HCT116 (cell line): ENCODE data around the gene FGFBP2. TPM values are rescaled to one million over a fixed set of nuclear protein-coding genes. Genes with fewer than 3 reads are reported as not detected.

Experiments
- ATAC-seq: fragments of 200-7000 bp; cut with Tn5 transposase; 2 replicates; pipeline ENCODE4 v1.9.1; 2020; ENCODE audit warnings: mild to moderate bottlenecking, moderate library complexity
- BruUV-seq: library from RNA; stranded (reverse); fragments of 400-500 nt; replicated peaks from 2 replicates; lab custom pipeline; 2021; lab: Mats Ljungman, UMichigan
- CTCF ChIA-PET: fragments of 300-600 bp; sonication (Branson Sonifier 250); formaldehyde crosslinking; loops from one replicate; lab custom pipeline; 2021; ENCODE audit warnings: antibody characterized with exemption; lab: Charles Lee
- POLR2A ChIA-PET: fragments of 300-600, 350-600 bp; sonication (Branson Sonifier 250); formaldehyde crosslinking; loops from one replicate; lab custom pipeline; 2021; ENCODE audit warnings: antibody characterized with exemption; lab: Charles Lee
- RAD21 ChIA-PET, 2 experiments: fragments of 300-600 bp; sonication (Branson Sonifier 250); formaldehyde crosslinking; loops; one replicate each; lab custom pipeline; 2023; ENCODE audit warnings: low total read pairs in 2 of 2; ENCODE audit not compliant: uncharacterized antibody in 2 of 2, unreplicated experiment in 2 of 2, low non-redundant PET in 1 of 2; lab: Charles Lee
- DNase-seq: peaks from one replicate; pipeline ENCODE4 v3.0.0-alpha.2; 2010; ENCODE audit warnings: low read depth, low spot score
- H2AFZ ChIP-seq: fragments of 200-600 bp; shearing (Covaris generic), sonication (generic); 2 replicates; pipeline ENCODE4 v1.6.1; 2017; ENCODE audit warnings: low read depth, mixed run types, mixed read lengths, antibody characterized with exemption, low read length; ENCODE audit not compliant: poor library complexity, severe bottlenecking
- H3K27ac ChIP-seq: 2 replicates; pipeline ENCODE4 v1.5.1; 2012; ENCODE audit warnings: low read depth, low read length
- H3K27me3 ChIP-seq: fragments of 200-600 bp; sonication (generic); 2 replicates; pipeline ENCODE4 v1.6.1; 2016; ENCODE audit warnings: mixed run types, low read length, mixed read lengths; ENCODE audit not compliant: insufficient read depth
- H3K36me3 ChIP-seq, 2 experiments: fragments of 200-500 bp in 1 of 2; fragments of 200-600 bp in 1 of 2; sonication (Bioruptor generic) in 1 of 2; sonication (generic) in 1 of 2; 2 replicates each; pipeline versions ENCODE4 v1.5.1 to v1.6.1; 2014 to 2016; ENCODE audit warnings: low read length in 2 of 2, inconsistent platforms in 1 of 2, mixed read lengths in 1 of 2, mixed run types in 1 of 2; ENCODE audit not compliant: insufficient read depth in 2 of 2, control insufficient read depth in 1 of 2
- H3K4me1 ChIP-seq, 2 experiments: fragments of 200-600 bp in 1 of 2; sonication (generic) in 1 of 2; 2 replicates each; pipeline versions ENCODE4 v1.5.1 to v1.6.1; 2012 to 2017; ENCODE audit warnings: low read length in 2 of 2, inconsistent platforms in 1 of 2, mild to moderate bottlenecking in 1 of 2, mixed read lengths in 1 of 2, mixed run types in 1 of 2, moderate library complexity in 1 of 2; ENCODE audit not compliant: insufficient read depth in 2 of 2, control insufficient read depth in 1 of 2
- H3K4me2 ChIP-seq: fragments of 200-600 bp; sonication (generic); 2 replicates; pipeline ENCODE4 v1.6.1; 2017; ENCODE audit warnings: mixed run types, low read length, mixed read lengths
- H3K4me3 ChIP-seq, 2 experiments: fragments of 200-600 bp in 1 of 2; sonication (generic) in 1 of 2; replicated peaks in 1 of 2; 2 replicates each; pipeline ENCODE4 v1.5.1; 2011 to 2016; ENCODE audit warnings: low read length in 2 of 2, control low read depth in 1 of 2, low read depth in 1 of 2, mild to moderate bottlenecking in 1 of 2, mixed read lengths in 1 of 2, mixed run types in 1 of 2
- H3K79me2 ChIP-seq: fragments of 200-600 bp; sonication (generic); 2 replicates; pipeline ENCODE4 v1.6.1; 2017; ENCODE audit warnings: mild to moderate bottlenecking, mixed run types, low read length, moderate library complexity, mixed read lengths; ENCODE audit not compliant: insufficient read depth
- H3K9ac ChIP-seq: fragments of 200-600 bp; sonication (generic); 2 replicates; pipeline ENCODE4 v1.6.1; 2016; ENCODE audit warnings: low read length, mixed read lengths
- H3K9me2 ChIP-seq: fragments of 200-600 bp; sonication (generic), shearing (Covaris generic); 2 replicates; pipeline ENCODE4 v1.6.1; 2017; ENCODE audit warnings: mixed run types, mild to moderate bottlenecking, moderate library complexity; ENCODE audit not compliant: insufficient read depth
- H3K9me3 ChIP-seq, 2 experiments: fragments of 200-500 bp in 1 of 2; fragments of 200-600 bp in 1 of 2; sonication (Bioruptor generic) in 1 of 2; sonication (generic) in 1 of 2; 2 replicates each; pipeline ENCODE4 v1.6.1; 2014 to 2017; ENCODE audit warnings: low read length in 2 of 2, mixed read lengths in 2 of 2, inconsistent platforms in 1 of 2, low read depth in 1 of 2, mild to moderate bottlenecking in 1 of 2, mixed run types in 1 of 2, moderate library complexity in 1 of 2; ENCODE audit not compliant: control insufficient read depth in 1 of 2, insufficient read depth in 1 of 2
- H4K20me1 ChIP-seq: fragments of 200-600 bp; sonication (generic), shearing (Covaris generic); 2 replicates; pipeline ENCODE4 v1.6.1; 2017; ENCODE audit warnings: mixed run types, mild to moderate bottlenecking, moderate library complexity; ENCODE audit not compliant: insufficient read depth
- ATF3 ChIP-seq: IDR thresholded peaks from 2 replicates; pipeline ENCODE4 v1.6.1; 2012
- EGR1 ChIP-seq: IDR thresholded peaks from 2 replicates; pipeline ENCODE4 v1.6.1; 2012; ENCODE audit warnings: low read depth
- ELF1 ChIP-seq: IDR thresholded peaks from 2 replicates; pipeline ENCODE4 v1.6.1; 2012; ENCODE audit warnings: low read depth, borderline replicate concordance
- EZH2 ChIP-seq: fragments of 200-600 bp; sonication (generic); IDR thresholded peaks from 2 replicates; pipeline ENCODE4 v1.6.1; 2017; ENCODE audit warnings: antibody characterized with exemption, mixed run types
- EZH2phosphoT487 ChIP-seq: fragments of 200-600 bp; IDR thresholded peaks from 2 replicates; pipeline ENCODE4 v1.6.1; 2018; ENCODE audit warnings: antibody characterized with exemption, borderline replicate concordance
- JUND ChIP-seq: IDR thresholded peaks from 2 replicates; pipeline ENCODE4 v1.6.1; 2012
- POLR2A ChIP-seq: IDR thresholded peaks from 2 replicates; pipeline ENCODE4 v1.7.0; 2011; ENCODE audit warnings: borderline replicate concordance; ENCODE audit not compliant: insufficient read depth, insufficient read length; ENCODE audit errors: extremely low read depth
- POLR2AphosphoS5 ChIP-seq: IDR thresholded peaks from 2 replicates; pipeline ENCODE4 v1.6.1; 2011; ENCODE audit warnings: mild to moderate bottlenecking, low read depth, low read length, moderate library complexity
- REST ChIP-seq: IDR thresholded peaks from 2 replicates; pipeline ENCODE4 v1.6.1; 2012; ENCODE audit warnings: low read depth
- SP1 ChIP-seq: IDR thresholded peaks from 2 replicates; pipeline ENCODE4 v1.6.1; 2012; ENCODE audit warnings: low read depth
- SRF ChIP-seq: IDR thresholded peaks from 2 replicates; pipeline ENCODE4 v1.6.1; 2012; ENCODE audit warnings: low read depth
- TCF7L2 ChIP-seq: IDR thresholded peaks from 2 replicates; pipeline ENCODE4 v1.7.0; 2011; ENCODE audit warnings: borderline replicate concordance, inconsistent platforms; ENCODE audit not compliant: insufficient read depth, insufficient read length; ENCODE audit errors: extremely low read depth
- ZFX ChIP-seq: fragments of 450-650 bp; IDR thresholded peaks from 2 replicates; pipeline ENCODE4 v1.6.1; 2017
- ZNF274 ChIP-seq: fragments of 200-500 bp; sonication (Bioruptor generic); IDR thresholded peaks from 2 replicates; pipeline ENCODE4 v1.6.1; 2014; ENCODE audit warnings: mild to moderate bottlenecking, low read depth, low read length, inconsistent platforms
- intact Hi-C: fragments of 100-400 bp; cut with micrococcal nuclease; formaldehyde crosslinking; loops from 2 replicates; pipeline ENCODE4 v1.10.0; 2022
- total RNA-seq: library from RNA; stranded (reverse); gene quantifications from one replicate; pipeline ENCODE4 v1.2.1, GENCODE V29; 2021; ENCODE audit not compliant: unreplicated experiment
- TF ChIP-seq, protein P1 (sequence below), 3 experiments: fragments of 200-600 bp in 1 of 3; sonication (generic) in 1 of 3; IDR thresholded peaks in 2 of 3; conservative IDR thresholded peaks in 1 of 3; 2 replicates each; pipeline ENCODE4 v1.5.1; 2012 to 2017; ENCODE audit warnings: low read depth in 2 of 3, low read length in 2 of 3, antibody characterized with exemption in 1 of 3, borderline replicate concordance in 1 of 3, control low read depth in 1 of 3, mild to moderate bottlenecking in 1 of 3, mixed read lengths in 1 of 3, mixed run types in 1 of 3, moderate library complexity in 1 of 3; ENCODE audit not compliant: insufficient read depth in 1 of 3

FGFBP2 gene
- total RNA-seq, 1 experiment from 2014 or later: not detected

GRCh38 chr4:15989424-15989823 lies 26.4 kb upstream of the FGFBP2 start:
- Histone ChIP-seq H4K20me1 (no peaks in the 10 kb centered on the region), H2AFZ (no peak overlapping the region), H3K9me3 (no peaks in the 10 kb centered on the region), H3K27ac (no peak overlapping the region), H3K4me2 (no peak overlapping the region), H3K4me3 (no peak overlapping the region), H3K79me2 (no peaks in the 10 kb centered on the region), H3K9me2 (no peaks in the 10 kb centered on the region), H3K27me3 (no peaks in the 10 kb centered on the region), H3K4me1 (no peaks in the 10 kb centered on the region), H3K36me3 (no peaks in the 10 kb centered on the region; a peak in 1 of 4 replicates), H3K9ac (no peak overlapping the region)
- ChIA-PET RAD21 (no interaction called here), POLR2A (no interaction called here), CTCF (no interaction called here)
- intact Hi-C loops: no loop called here
- BruUV-seq: no TSS peak
- DNase-seq (no peak), ATAC-seq (no peak)
- TF ChIP-seq SRF (no peak), POLR2A (no peak), REST (no peak), ELF1 (no peak)

- intact Hi-C loops: no loop called here
- DNase-seq (no peak), ATAC-seq (no peak)
- ChIA-PET RAD21 (no interaction called here), POLR2A (no interaction called here), CTCF (no interaction called here)
- Histone ChIP-seq H3K79me2 (no peaks in the 10 kb centered on the region), H3K27ac (no peak overlapping the region), H4K20me1 (no peaks in the 10 kb centered on the region), H3K36me3 (no peaks in the 10 kb centered on the region; a peak in 1 of 4 replicates), H3K9ac (no peak overlapping the region), H3K9me3 (no peaks in the 10 kb centered on the region), H3K9me2 (no peaks in the 10 kb centered on the region), H2AFZ (no peak overlapping the region), H3K4me3 (no peak overlapping the region), H3K4me2 (no peak overlapping the region), H3K27me3 (no peaks in the 10 kb centered on the region), H3K4me1 (no peaks in the 10 kb centered on the region)
- BruUV-seq: no TSS peak
- TF ChIP-seq ZFX: no peak
- no peak for TF ChIP-seq ZNF274
- no peak for TF ChIP-seq EGR1
- no peak for TF ChIP-seq ATF3
- TF ChIP-seq JUND: no peak
- TF ChIP-seq POLR2AphosphoS5: no peak
- TF ChIP-seq, protein P1, sequence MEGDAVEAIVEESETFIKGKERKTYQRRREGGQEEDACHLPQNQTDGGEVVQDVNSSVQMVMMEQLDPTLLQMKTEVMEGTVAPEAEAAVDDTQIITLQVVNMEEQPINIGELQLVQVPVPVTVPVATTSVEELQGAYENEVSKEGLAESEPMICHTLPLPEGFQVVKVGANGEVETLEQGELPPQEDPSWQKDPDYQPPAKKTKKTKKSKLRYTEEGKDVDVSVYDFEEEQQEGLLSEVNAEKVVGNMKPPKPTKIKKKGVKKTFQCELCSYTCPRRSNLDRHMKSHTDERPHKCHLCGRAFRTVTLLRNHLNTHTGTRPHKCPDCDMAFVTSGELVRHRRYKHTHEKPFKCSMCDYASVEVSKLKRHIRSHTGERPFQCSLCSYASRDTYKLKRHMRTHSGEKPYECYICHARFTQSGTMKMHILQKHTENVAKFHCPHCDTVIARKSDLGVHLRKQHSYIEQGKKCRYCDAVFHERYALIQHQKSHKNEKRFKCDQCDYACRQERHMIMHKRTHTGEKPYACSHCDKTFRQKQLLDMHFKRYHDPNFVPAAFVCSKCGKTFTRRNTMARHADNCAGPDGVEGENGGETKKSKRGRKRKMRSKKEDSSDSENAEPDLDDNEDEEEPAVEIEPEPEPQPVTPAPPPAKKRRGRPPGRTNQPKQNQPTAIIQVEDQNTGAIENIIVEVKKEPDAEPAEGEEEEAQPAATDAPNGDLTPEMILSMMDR (IDR thresholded peaks at IDR 0.05 in 2 of 3, conservative IDR thresholded peaks at IDR 0.05 in 1 of 3; ENCODE audit: borderline replicate concordance in 1 of 3, insufficient read depth in 1 of 3, low read depth in 2 of 3, low read length in 2 of 3): no peak
- no peak for TF ChIP-seq TCF7L2
- TF ChIP-seq ELF1: no peak
- no peak for TF ChIP-seq EZH2phosphoT487
- no peak for TF ChIP-seq SP1
- TF ChIP-seq POLR2A: no peak
- no peak for TF ChIP-seq EZH2
Measured at GRCh38 chr4:15988222-15988621, 25.2 kb upstream of the FGFBP2 start.
